Gastrocnemius medialis (tissue), 4 donors: Measurements from ENCODE around the gene ZDHHC12. TPM values are rescaled to one million over a fixed set of nuclear protein-coding genes. Genes with fewer than 3 reads are reported as not detected.

Experiments
- ATAC-seq, 2 donors: fragments of 150-250 bp; one replicate each; pipeline ENCODE4 v1.9.1; 2016
- DNase-seq, 2 donors: peaks; one replicate each; pipeline ENCODE4 v3.0.0-alpha.2; 2019
- H3K27ac ChIP-seq, 4 donors: fragments of 200-600 bp; sonication (generic); 1 replicate in 1 of 4; 2 replicates in 3 of 4; pipeline ENCODE4 v1.5.1; 2016 to 2018; ENCODE audit warnings: mild to moderate bottlenecking in 2 of 4, moderate library complexity in 1 of 4
- H3K27me3 ChIP-seq, 3 donors: fragments of 200-600 bp; sonication (generic) in 2 of 3; 1 replicate in 1 of 3; 2 replicates in 2 of 3; pipeline versions ENCODE4 v1.5.1 to v1.6.0; 2016 to 2019; ENCODE audit warnings: mild to moderate bottlenecking in 1 of 3, moderate library complexity in 1 of 3
- H3K36me3 ChIP-seq, 2 donors: fragments of 200-600 bp; sonication (generic) in 1 of 2; one replicate each; pipeline ENCODE4 v1.5.1; 2017 to 2018
- H3K4me1 ChIP-seq, 2 donors: fragments of 200-600 bp; sonication (generic) in 1 of 2; one replicate each; pipeline ENCODE4 v1.5.1; 2016 to 2017; ENCODE audit warnings: mild to moderate bottlenecking in 2 of 2
- H3K4me3 ChIP-seq, 4 donors: fragments of 200-600 bp; sonication (generic) in 3 of 4; 1 replicate in 1 of 4; 2 replicates in 3 of 4; pipeline ENCODE4 v1.5.1; 2016 to 2019; ENCODE audit warnings: mild to moderate bottlenecking in 2 of 4
- H3K9me3 ChIP-seq, 3 donors: fragments of 200-600 bp; sonication (generic) in 2 of 3; 1 replicate in 1 of 3; 2 replicates in 2 of 3; pipeline ENCODE4 v1.5.1; 2016 to 2019
- CTCF ChIP-seq, 5 experiments: fragments of 450-650 bp in 3 of 5; fragments of 200-600 bp in 2 of 5; sonication (generic) in 2 of 5; IDR thresholded peaks in 4 of 5; conservative IDR thresholded peaks in 1 of 5; 1 replicate in 4 of 5; 2 replicates in 1 of 5; pipeline ENCODE4 v1.5.1; 2016 to 2019; ENCODE audit warnings: antibody characterized with exemption in 5 of 5, mild to moderate bottlenecking in 3 of 5, moderate library complexity in 3 of 5
- POLR2A ChIP-seq, 2 donors: fragments of 450-650 bp; IDR thresholded peaks; one replicate each; pipeline ENCODE4 v1.6.1; 2017; ENCODE audit warnings: antibody characterized with exemption in 2 of 2, mild to moderate bottlenecking in 2 of 2, moderate library complexity in 2 of 2
- in situ Hi-C, 4 donors: fragments of 200-750 bp; cut with MboI; loops; one replicate each; pipeline versions ENCODE4 v1.15.0 to v1.8.0; 2017; ENCODE audit warnings: low sequenced_read_pairs in 4 of 4
- intact Hi-C: fragments of 100-400 bp; cut with DNase I; formaldehyde crosslinking; loops from one replicate; pipeline ENCODE4 v1.15.1; 2023; ENCODE audit warnings: low total_unique reads
- total RNA-seq, 4 donors: library from RNA; depleted of rRNA; stranded (reverse); fragments of >200 nt; gene quantifications; one replicate each; pipeline versions ENCODE4 v1.1.0 to v1.2.3, GENCODE V29; 2016

Gene ZDHHC12
- total RNA-seq, 4 donors from 2014 or later, result 8.9 to 37.3 (median 31.0) TPM

- intact Hi-C loops, result loop anchor here (1.0 to 2.0 kb wide), 5 partner anchors 13 to 137 kb away; partner anchors contain the start of genes DYNC2I2, PKN3, SPTAN1 and ZDHHC12
- TF ChIP-seq POLR2A (IDR thresholded peaks at IDR 0.05) (no peak), CTCF (IDR thresholded peaks at IDR 0.05 in 4 of 5, conservative IDR thresholded peaks at IDR 0.05 in 1 of 5) (no peak)
- ATAC-seq (peak; percentile 53 to 61), DNase-seq (peak in 1 of 2 donors; percentile 41)
- H3K27ac ChIP-seq, result peak overlapping the region; percentile 90 to 98 (median 94)
- peaks cover 12 to 19% of the 10 kb centered on the region in 2 donors for H3K4me1 ChIP-seq
- H3K36me3 ChIP-seq, result peaks cover 0 to 29% of the 10 kb centered on the region in 2 donors
- H3K27me3 ChIP-seq, result no peaks in the 10 kb centered on the region
- no peaks in the 10 kb centered on the region for H3K9me3 ChIP-seq
- in situ Hi-C loops, result no loop called here
- peak overlapping the region; percentile 71 to 89 (median 76) for H3K4me3 ChIP-seq
Measured at GRCh38 chr9:128689293-128689774, 34.6 kb downstream of the ZDHHC12 start.

- H3K36me3 ChIP-seq, result peaks cover 0 to 23% of the 10 kb centered on the region in 2 donors
- peak within 1 kb of the TSS; percentile 71 to 90 (median 83) for H3K4me3 ChIP-seq
- peaks cover 12 to 19% of the 10 kb centered on the region in 2 donors for H3K4me1 ChIP-seq
- H3K9me3 ChIP-seq, result no peaks in the 10 kb centered on the region
- DNase-seq, result peak; percentile 89 to 94
- H3K27me3 ChIP-seq, result no peaks in the 10 kb centered on the region
- H3K27ac ChIP-seq, result peak within 1 kb of the TSS; percentile 90 to 98 (median 96)
- in situ Hi-C loops, result no loop called here
- TF ChIP-seq CTCF (IDR thresholded peaks at IDR 0.05 in 4 of 5, conservative IDR thresholded peaks at IDR 0.05 in 1 of 5) (peak in 1 of 5 experiments; percentile 24), POLR2A (IDR thresholded peaks at IDR 0.05) (peak; percentile 99 to 100)
- peak; percentile 87 to 89 for ATAC-seq
- intact Hi-C loops, result loop anchor here (1.0 to 2.0 kb wide), 5 partner anchors 14 to 136 kb away; partner anchors contain the start of genes DYNC2I2, PKN3, SPTAN1 and ZDHHC12
Measured at GRCh38 chr9:128688501-128689292, 35.2 kb downstream of the ZDHHC12 start, which contains the start of gene SET. Gene SET, plus strand, starts transcription at chr9:128689222. Its CDS starts 361 bp downstream, at chr9:128689583.

GRCh38 chr9:128687453-128687852, 36.5 kb downstream of the ZDHHC12 start:
- Histone ChIP-seq H3K27me3 (no peaks in the 10 kb centered on the region), H3K27ac (no peak overlapping the region), H3K36me3 (peaks cover 0 to 10% of the 10 kb centered on the region in 2 donors), H3K4me3 (no peak overlapping the region), H3K4me1 (peaks cover 12 to 19% of the 10 kb centered on the region in 2 donors), H3K9me3 (no peaks in the 10 kb centered on the region)
- ATAC-seq (no peak), DNase-seq (no peak)
- intact Hi-C loops (no loop called here), in situ Hi-C loops (no loop called here)
- TF ChIP-seq CTCF (IDR thresholded peaks at IDR 0.05 in 4 of 5, conservative IDR thresholded peaks at IDR 0.05 in 1 of 5) (no peak), POLR2A (IDR thresholded peaks at IDR 0.05) (no peak)

- H3K27me3 ChIP-seq, result no peaks in the 10 kb centered on the region
- ATAC-seq (no peak), DNase-seq (no peak)
- H3K27ac ChIP-seq, result peak overlapping the region in 1 of 4 donors; percentile 26
- H3K4me3 ChIP-seq, result no peak overlapping the region
- no peak for TF ChIP-seq CTCF (IDR thresholded peaks at IDR 0.05 in 4 of 5, conservative IDR thresholded peaks at IDR 0.05 in 1 of 5)
- no peak for TF ChIP-seq POLR2A (IDR thresholded peaks at IDR 0.05)
- H3K36me3 ChIP-seq, result no peaks in the 10 kb centered on the region
- H3K9me3 ChIP-seq, result no peaks in the 10 kb centered on the region
- intact Hi-C loops, result no loop called here
- H3K4me1 ChIP-seq, result peaks cover 5 to 12% of the 10 kb centered on the region in 2 donors
- in situ Hi-C loops, result no loop called here
Measured at GRCh38 chr9:128685636-128686489, 38.1 kb downstream of the ZDHHC12 start.
